SIG-M5 treated with dmso at 0.1 percent for 504 hours (cell line): ENCODE results near the gene KLHL30.
"Not testable (repeated sequence)": the region's sequence is repeated elsewhere in the genome, so short reads cannot be mapped to it uniquely, and the experiment has no call there.

Experiments
- DNase-seq: peaks from one replicate; lab custom pipeline; 2025; ENCODE audit not compliant: unreplicated experiment; lab: John Stamatoyannopoulos, UW

KLHL30 gene

DNA sequence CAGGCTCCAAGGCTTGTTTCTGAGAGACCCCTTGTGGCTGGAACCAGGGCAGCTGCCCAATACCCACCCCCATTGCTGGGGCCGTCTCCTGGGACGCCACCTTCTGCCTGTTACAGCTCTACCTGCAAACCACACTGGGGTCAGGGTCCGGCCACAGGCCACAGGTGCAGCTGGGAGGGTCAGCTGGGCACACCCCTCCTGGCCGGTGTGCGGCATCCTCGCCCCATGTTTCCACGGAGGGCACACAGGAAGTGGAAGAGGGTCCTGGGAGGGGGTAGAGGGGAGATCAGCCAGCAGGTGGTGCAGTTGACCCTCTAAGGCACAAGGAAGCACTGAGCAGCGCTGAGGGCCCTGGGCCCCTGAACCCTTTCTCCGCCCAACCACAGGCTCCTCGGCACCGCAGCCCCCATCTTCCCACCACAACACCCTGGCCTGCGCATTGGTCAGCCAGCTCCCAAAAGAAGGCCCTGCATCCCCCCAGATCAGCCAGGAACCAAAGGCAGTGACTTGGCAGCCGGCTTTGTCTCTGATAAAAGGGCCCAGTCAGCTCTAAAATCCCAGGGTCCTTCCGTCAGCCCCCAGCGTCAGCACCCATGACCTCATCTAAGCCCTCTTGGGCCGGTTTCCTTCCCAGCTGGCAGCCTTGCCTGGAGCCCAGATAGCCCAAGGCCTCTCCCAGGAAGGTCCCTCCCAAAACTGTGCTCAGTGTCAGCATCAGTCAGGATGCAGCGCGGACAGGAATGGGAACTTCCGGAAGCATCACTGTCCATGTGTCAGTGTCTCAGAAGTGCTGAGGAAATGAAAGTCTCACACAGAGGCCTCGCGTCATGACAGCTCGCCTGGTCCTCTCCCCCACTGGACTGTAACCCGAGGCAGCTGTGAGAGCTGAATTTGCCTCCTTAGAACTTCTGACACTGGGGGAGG is 22.0 kb downstream of the KLHL30 start:
- no peak for DNase-seq

DNA sequence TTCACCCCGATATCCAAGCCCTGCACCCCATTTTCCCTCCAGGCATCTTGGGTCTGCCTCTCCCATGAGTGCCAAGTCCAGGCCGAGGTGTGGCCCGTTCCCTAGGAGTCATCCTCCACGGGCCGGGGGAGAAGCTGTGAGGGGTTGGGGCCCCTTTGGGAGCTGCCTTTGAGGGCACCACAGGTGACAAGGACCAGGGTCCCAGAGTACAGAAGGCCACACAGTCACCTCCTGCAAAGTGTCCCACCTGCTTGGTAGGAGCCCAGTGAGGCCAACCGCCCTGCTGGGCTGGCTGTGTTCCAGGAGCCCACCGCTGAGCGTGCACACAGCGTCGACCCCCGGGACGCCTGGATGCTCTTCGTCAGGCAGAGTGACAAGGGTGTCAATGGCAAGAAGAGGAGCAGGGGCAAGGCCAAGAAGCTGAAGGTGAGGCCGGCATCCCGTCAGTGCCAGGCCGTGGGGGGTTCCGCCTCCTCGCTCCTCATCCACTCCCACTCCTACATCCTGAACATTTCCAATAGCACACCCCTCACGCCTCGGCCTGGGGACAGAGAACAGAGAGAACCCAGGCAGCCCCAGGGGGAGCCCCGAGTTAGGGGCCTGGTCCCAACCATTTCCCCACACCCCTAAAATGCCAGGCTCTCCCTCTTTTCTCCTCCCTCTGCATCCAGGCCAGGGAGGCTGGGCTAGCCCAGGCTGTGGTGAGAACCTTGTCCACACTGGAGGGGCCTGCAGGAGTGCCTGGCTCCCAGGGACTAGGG is 23.0 kb downstream of the KLHL30 start:
- no peak for DNase-seq

- DNase-seq = no peak
Measured at GRCh38 chr2:238162251-238162845, 23.9 kb downstream of the KLHL30 start.

- DNase-seq = no peak
Measured at GRCh38 chr2:238162846-238163441, 24.5 kb downstream of the KLHL30 start.

DNA sequence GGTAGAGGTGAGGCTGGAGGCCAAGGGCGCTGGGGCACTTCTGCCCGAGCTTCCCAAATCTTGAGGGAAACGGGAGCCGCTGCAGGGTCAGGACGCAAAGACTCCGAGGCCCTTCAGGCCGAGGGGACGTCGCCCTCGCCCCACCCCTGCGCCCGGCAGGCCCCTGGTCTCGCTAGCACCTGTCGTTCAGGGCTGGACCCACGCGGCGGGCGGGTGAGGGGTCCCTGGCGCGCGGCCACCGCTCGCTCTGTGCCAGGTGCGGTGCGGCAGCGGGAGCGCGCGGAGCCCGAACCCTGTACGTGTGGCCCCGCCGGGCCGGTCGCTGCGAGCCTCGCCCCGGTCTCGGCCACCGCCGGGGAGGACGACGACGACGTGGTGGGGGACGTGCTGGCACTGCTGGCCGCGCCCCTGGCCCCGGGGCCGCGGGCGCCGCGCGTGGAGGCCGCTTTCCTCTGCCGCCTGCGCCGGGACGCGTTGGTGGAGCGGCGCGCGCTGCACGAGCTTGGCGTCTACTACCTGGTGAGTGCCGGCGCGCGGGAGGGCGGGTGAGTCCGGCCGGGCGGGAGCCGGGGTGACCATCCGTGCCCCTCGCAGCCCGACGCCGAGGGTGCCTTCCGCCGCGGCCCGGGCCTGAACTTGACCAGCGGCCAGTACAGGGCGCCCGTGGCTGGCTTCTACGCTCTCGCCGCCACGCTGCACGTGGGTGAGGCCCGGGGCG is 25.2 kb downstream of the KLHL30 start:
- DNase-seq = no peak

- DNase-seq = no peak
Measured at GRCh38 chr2:238164906-238165287, 26.4 kb downstream of the KLHL30 start.

DNA sequence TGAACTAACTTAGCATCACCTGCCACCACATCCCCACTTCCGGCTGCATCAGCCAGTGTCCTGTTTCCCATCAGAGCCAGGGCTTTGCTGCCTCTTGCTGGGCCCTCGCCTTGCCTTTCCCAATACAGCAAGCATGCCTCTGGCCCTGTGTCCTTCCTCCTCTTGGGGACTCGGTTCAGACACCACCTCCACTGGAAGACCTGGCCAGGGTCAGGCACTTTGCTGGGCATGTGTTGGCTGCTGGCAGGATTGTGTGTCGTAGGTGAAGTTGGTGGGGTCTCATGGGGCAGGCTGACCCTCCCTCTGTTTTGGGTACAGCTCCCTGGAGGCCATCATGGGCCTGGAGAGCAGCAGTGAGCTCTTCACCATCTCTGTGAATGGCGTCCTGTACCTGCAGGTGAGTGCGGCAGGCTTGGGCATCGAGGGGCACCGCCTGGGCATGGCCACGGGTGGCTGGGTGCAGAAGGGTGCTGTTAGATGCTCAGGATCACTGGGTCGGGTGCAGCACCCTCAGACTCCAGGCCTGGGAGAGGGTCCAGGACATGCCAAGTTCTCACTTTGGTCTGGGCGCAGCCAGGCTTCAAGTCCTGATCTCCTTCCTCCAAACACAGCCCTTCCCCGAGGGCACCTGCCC is 26.9 kb downstream of the KLHL30 start:
- no peak for DNase-seq

GRCh38 chr2:238166391-238167343 is 28.2 kb downstream of the KLHL30 start:
- DNase-seq = no peak

DNA sequence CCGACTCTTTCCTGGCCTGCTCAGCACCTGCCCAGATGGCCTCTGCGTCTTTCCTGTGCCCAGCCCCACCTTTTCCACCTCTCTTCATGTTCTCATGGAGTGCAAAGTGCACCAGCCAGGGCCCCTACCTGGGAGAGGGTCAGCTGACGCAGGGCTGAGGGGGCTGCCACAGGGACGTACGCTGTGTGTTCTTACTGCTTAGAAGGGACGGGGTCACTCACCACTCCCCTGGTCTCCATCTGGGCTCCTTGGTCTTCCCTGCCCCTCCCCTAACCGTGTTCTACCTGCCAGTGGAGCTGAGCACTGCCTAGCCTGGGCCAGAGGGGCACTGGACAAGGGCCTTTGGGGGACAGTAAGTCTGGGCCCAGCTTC is 28.9 kb downstream of the KLHL30 start:
- no peak for DNase-seq

- no peak for DNase-seq
Measured at GRCh38 chr2:238167761-238168160, 29.3 kb downstream of the KLHL30 start.

DNA sequence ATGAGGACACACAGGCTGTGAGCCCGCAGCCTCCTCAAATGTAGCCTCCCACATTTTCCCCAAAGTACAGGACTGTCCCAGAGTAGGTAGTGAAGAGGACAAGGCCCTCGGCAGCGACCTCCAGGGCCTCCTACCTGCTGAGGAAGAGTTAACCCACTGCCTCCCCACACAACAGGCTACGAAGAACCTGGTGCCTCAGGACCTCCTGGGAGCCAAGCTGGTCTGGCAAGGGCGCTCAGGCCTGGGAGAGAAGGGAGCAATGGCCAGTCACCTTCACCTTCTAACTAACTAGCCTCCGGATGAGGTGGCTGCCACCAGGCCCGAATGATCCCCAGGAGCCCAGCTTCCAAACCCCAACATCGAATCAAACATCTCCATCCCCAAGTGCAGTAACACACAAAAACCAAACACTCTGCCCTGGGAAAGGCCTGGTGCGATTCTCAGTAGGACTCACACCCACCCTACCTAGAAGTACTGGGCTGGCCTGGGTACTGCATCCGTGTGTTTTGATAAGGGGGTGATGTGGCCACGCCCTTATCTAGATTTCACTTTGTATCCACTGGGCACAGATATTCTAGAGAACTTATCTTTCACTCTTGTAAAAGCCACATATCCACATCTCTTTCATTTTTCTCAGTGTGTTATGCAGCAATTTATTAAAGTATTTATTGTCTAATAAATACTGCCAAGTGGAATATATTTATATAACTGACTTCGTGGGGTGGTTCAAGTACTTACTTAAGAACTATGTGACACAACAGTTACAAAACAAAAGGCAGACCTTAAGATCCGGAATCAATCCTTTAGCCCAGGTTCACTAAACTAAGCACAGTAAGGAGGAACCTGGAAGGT is 30.0 kb downstream of the KLHL30 start:
- DNase-seq = no peak

DNA sequence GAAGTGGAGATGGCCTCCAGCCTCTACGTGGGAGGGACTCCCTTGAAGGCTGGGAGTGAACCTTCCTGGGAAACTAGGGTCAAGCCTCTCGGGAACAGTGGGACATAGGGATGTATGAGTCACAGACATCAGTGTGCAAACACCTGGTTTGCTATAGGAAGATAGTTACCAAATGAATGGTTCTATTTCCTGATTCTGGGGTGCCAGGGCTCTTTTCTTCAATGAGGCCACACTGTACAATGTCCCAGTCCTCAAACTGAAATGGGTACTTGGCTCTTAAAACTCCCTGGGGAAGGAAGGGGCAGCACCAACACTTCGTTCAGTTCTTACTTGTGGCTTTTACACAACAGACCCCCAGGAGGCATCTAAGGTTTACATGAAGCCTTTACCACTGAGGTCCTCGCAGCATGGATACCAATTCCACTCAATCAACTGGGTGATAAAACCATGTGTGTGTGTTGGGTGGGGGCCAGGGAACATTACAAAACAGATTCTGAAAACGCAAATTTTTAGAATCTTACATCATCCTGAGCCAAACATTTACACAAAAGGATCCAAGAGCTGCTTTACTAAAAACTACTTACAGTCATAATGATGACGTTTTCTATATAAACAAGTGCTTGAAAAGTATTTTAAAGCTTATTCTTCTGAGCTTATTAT is 30.7 kb downstream of the KLHL30 start:
- DNase-seq = no peak

GRCh38 chr2:238169708-238170251 is 31.3 kb downstream of the KLHL30 start:
- no peak for DNase-seq

GRCh38 chr2:238170386-238171071 is 32.1 kb downstream of the KLHL30 start:
- DNase-seq = no peak

DNA sequence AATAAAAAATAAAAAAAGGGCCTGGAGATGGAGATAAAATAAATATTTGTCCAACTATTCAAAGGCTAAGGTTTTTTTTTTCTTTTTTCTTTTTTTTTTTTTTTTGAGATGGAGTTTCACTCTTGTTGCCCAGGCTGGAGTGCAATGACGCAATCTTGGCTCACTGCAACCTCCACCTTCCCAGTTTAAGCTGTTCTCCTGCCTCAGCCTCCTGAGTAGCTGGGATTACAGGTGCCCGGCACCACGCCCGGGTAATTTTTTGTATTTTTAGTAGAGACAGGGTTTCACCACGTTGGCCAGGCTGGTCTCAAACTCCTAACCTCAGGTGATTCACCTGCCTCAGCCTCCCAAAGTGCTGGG is 32.6 kb downstream of the KLHL30 start:
- DNase-seq = not testable (repeated sequence)

GRCh38 chr2:238171575-238172187 is 33.2 kb downstream of the KLHL30 start:
- no peak for DNase-seq

GRCh38 chr2:238172439-238172838 is 34.0 kb downstream of the KLHL30 start:
- DNase-seq = no peak
